Liver (tissue), 3 donors: ENCODE measurements around the gene UMAD1.

Experiments
- FOXA2 ChIP-seq: IDR thresholded peaks from 2 replicates; pipeline ENCODE4 v1.6.1; 2016; ENCODE audit warnings: antibody characterized with exemption
- JUND ChIP-seq, 2 donors: IDR thresholded peaks; 2 replicates each; pipeline ENCODE4 v1.6.1; 2016; ENCODE audit warnings: antibody characterized with exemption in 2 of 2
- MAX ChIP-seq: IDR thresholded peaks from 2 replicates; pipeline ENCODE4 v1.6.1; 2016; ENCODE audit warnings: antibody characterized with exemption
- REST ChIP-seq: IDR thresholded peaks from 2 replicates; pipeline ENCODE4 v1.6.1; 2016; ENCODE audit warnings: antibody characterized with exemption, mild to moderate bottlenecking
- TAF1 ChIP-seq: conservative IDR thresholded peaks from 2 replicates; pipeline ENCODE4 v1.6.1; 2016; ENCODE audit warnings: antibody characterized with exemption, mild to moderate bottlenecking
- ZBTB33 ChIP-seq: IDR thresholded peaks from 2 replicates; pipeline ENCODE4 v1.6.1; 2016; ENCODE audit warnings: antibody characterized with exemption
- TF ChIP-seq, protein P1 (sequence below): fragments of 150-350 bp; IDR thresholded peaks from 2 replicates; pipeline ENCODE4 v1.5.1; 2017; ENCODE audit warnings: improper control_type of control experiment, low read depth, low read length; ENCODE audit not compliant: missing input control
- donor health status: healthy.
- donor health status: healthy.

DNA sequence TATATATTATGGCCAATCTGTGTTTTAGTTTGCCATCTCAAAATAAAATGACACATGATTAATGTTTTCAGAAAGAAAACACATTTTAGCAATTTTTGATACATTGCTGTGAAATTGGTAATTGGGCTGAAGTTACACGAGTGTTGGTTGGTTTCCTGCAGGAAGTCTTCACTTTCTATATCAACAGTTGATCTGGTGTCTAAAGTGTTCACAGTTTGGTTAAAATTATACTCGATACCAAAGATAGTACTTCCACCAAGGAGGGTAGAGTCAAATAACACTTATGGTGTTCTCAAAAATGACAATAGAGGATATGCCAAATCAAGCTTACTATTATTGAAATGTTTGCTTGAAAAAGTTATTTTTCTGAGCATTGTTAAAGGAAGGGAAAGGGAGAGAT, 207.7 kb downstream of the UMAD1 start:
- TF ChIP-seq, protein P1, sequence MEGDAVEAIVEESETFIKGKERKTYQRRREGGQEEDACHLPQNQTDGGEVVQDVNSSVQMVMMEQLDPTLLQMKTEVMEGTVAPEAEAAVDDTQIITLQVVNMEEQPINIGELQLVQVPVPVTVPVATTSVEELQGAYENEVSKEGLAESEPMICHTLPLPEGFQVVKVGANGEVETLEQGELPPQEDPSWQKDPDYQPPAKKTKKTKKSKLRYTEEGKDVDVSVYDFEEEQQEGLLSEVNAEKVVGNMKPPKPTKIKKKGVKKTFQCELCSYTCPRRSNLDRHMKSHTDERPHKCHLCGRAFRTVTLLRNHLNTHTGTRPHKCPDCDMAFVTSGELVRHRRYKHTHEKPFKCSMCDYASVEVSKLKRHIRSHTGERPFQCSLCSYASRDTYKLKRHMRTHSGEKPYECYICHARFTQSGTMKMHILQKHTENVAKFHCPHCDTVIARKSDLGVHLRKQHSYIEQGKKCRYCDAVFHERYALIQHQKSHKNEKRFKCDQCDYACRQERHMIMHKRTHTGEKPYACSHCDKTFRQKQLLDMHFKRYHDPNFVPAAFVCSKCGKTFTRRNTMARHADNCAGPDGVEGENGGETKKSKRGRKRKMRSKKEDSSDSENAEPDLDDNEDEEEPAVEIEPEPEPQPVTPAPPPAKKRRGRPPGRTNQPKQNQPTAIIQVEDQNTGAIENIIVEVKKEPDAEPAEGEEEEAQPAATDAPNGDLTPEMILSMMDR, result no peak
- TF ChIP-seq JUND (IDR thresholded peaks at IDR 0.05) (no peak), MAX (no peak), REST (no peak), TAF1 (no peak), ZBTB33 (no peak), FOXA2 (no peak)
